Measurements from ENCODE around the gene IL27RA. TPM values are rescaled to one million over a fixed set of nuclear protein-coding genes. Genes with fewer than 3 reads are reported as not detected.

IL27RA gene
- total and polyA plus RNA-seq, 2 of the 4 experiments (the other 2 are of a cell fraction): 2.9 to 5.1 TPM

- Histone ChIP-seq H3K18ac (ENCODE audit: low read depth, low read length) (no peak overlapping the region), H3K4me3 (ENCODE audit: insufficient read depth, low read depth, low read length) (no peak overlapping the region), H4K8ac (ENCODE audit: low read depth in 2 of 2, low read length in 2 of 2) (no peak overlapping the region), H3K4me1 (ENCODE audit: control insufficient read depth, insufficient read depth, low read length) (peaks cover 1% of the 10 kb centered on the region; the same call in 1 of the 2 replicates), H4K91ac (ENCODE audit: insufficient read depth, low read depth, low read length) (no peak overlapping the region), H3K9me3 (ENCODE audit: control insufficient read depth, insufficient read depth, low read length) (peaks cover 2% of the 10 kb centered on the region; the same call in 1 of the 2 replicates), H2BK5ac (ENCODE audit: low read depth, low read length, poor library complexity, severe bottlenecking) (no peak overlapping the region), H3K27ac (ENCODE audit: insufficient read depth, low read length) (no peak overlapping the region), H3K14ac (replicated peaks; ENCODE audit: low read depth, low read length) (no peak overlapping the region), H3K4me2 (ENCODE audit: low read depth, low read length) (no peak overlapping the region), H2BK120ac (ENCODE audit: low read depth, low read length) (no peak overlapping the region), H3K9me1 (ENCODE audit: insufficient read depth, low read length) (no peaks in the 10 kb centered on the region), H3K9ac (ENCODE audit: low read depth, low read length) (no peak overlapping the region), H3K56ac (ENCODE audit: extremely low read depth, insufficient read depth, low read length) (no peak overlapping the region), H3K36me3 (ENCODE audit: control insufficient read depth, insufficient read depth, low read length) (no peaks in the 10 kb centered on the region), H2BK20ac (ENCODE audit: low read depth, low read length) (no peak overlapping the region), H3K4ac (ENCODE audit: low read depth, low read length) (no peak overlapping the region), H4K20me1 (ENCODE audit: insufficient read depth, low read length) (no peaks in the 10 kb centered on the region), H3K23ac (ENCODE audit: low read depth, low read length) (no peak overlapping the region), H2BK15ac (ENCODE audit: low read depth, low read length) (no peak overlapping the region), H3K79me1 (ENCODE audit: low read depth in 1 of 2, low read length in 2 of 2) (no peaks in the 10 kb centered on the region), H2AK9ac (replicated peaks; ENCODE audit: low read depth, low read length, poor library complexity) (no peak overlapping the region), H3K27me3 (ENCODE audit: control insufficient read depth, insufficient read depth, low read length) (peaks cover 19% of the 10 kb centered on the region; the same call in 1 of the 2 replicates), H2AK5ac (ENCODE audit: low read depth, low read length) (no peak overlapping the region), H4K5ac (ENCODE audit: low read depth, low read length) (no peak overlapping the region), H2AFZ (replicated peaks; ENCODE audit: low read length, poor library complexity) (peak overlapping the region; percentile 33)
- TF ChIP-seq RFX5 (IDR thresholded peaks at IDR 0.05; ENCODE audit: low read depth, low read length) (no peak), BHLHE40 (IDR thresholded peaks at IDR 0.05; ENCODE audit: low read depth, low read length) (no peak), RCOR1 (IDR thresholded peaks at IDR 0.05; ENCODE audit: insufficient replicate concordance, low read length) (no peak), USF2 (IDR thresholded peaks at IDR 0.05; ENCODE audit: low read depth, low read length) (no peak), CTCF (conservative IDR thresholded peaks at IDR 0.05; ENCODE audit: low read depth, low read length) (no peak), RAD21 (IDR thresholded peaks at IDR 0.05; ENCODE audit: low read length) (no peak), CEBPB (IDR thresholded peaks at IDR 0.05; ENCODE audit: low read depth, low read length) (no peak), ELK1 (IDR thresholded peaks at IDR 0.05; ENCODE audit: borderline replicate concordance, low read depth, low read length) (no peak), MAFK (IDR thresholded peaks at IDR 0.05; ENCODE audit: low read depth, low read length) (no peak), FOS (IDR thresholded peaks at IDR 0.05; ENCODE audit: low read depth, low read length) (no peak), MAZ (IDR thresholded peaks at IDR 0.05; ENCODE audit: borderline replicate concordance, low read depth, low read length) (no peak), MXI1 (IDR thresholded peaks at IDR 0.05; ENCODE audit: borderline replicate concordance, low read depth, low read length) (no peak), CHD1 (IDR thresholded peaks at IDR 0.05; ENCODE audit: low read depth, low read length) (no peak), NFE2L2 (IDR thresholded peaks at IDR 0.05; ENCODE audit: low read depth, low read length) (no peak), SMC3 (IDR thresholded peaks at IDR 0.05; ENCODE audit: low read depth, low read length) (no peak), POLR2A (IDR thresholded peaks at IDR 0.05; ENCODE audit: low read depth, low read length) (no peak)
- CTCF ChIA-PET: no interaction called here
- 59% methylated on average over 2 of the region's 11 CpGs; no CpG with 5 or more reads in 1 of the 2 experiments for WGBS, 2 experiments (ENCODE audit: extremely low coverage in 2 of 2, insufficient read length in 1 of 2)
- in situ Hi-C loops (cut with MboI; ENCODE audit: low sequenced_read_pairs) (no loop called here), dilution Hi-C loops (cut with HindIII; ENCODE audit: low sequenced_read_pairs, unreplicated experiment) (no loop called here), intact Hi-C loops (cut with micrococcal nuclease) (no loop called here)
- no peak for DNase-seq
- no TSS peak for BruUV-seq (replicated peaks)
- POLR2A ChIA-PET (ENCODE audit: unreplicated experiment): no interaction called here
- ATAC-seq (ENCODE audit: low read depth): no peak
Measured at GRCh38 chr19:14053500-14053899, 21.9 kb downstream of the IL27RA start.

Data from IMR-90 (cell line).